HEK293 (cell line): ENCODE measurements around the gene CFAP45.

ENCODE experiments used
- CTCF ChIA-PET: fragments of 350-600 bp; formaldehyde crosslinking; extraction: SDS; loops from one replicate; lab custom pipeline; 2021; ENCODE audit warnings: antibody characterized with exemption; lab: Yijun Ruan, JAX
- POLR2A ChIA-PET: fragments of 300-600 bp; formaldehyde crosslinking; extraction: SDS; loops from one replicate; lab custom pipeline; 2020; ENCODE audit warnings: antibody characterized with exemption, inconsistent platforms; lab: Yijun Ruan, JAX
- H3K27ac ChIP-seq: fragments of 200-500 bp; sonication (Bioruptor generic); 2 replicates; pipeline ENCODE4 v1.5.1; 2014; ENCODE audit warnings: low read depth, low read length, control low read depth, inconsistent platforms; ENCODE audit errors: extremely low read depth
- H3K36me3 ChIP-seq, 2 experiments: fragments of 200-500 bp in 1 of 2; sonication (Bioruptor generic) in 1 of 2; 1 replicate in 1 of 2; 2 replicates in 1 of 2; pipeline ENCODE4 v1.5.1; 2014 to 2017; ENCODE audit warnings: inconsistent platforms in 2 of 2, low read length in 2 of 2; ENCODE audit not compliant: control insufficient read depth in 2 of 2, insufficient read depth in 1 of 2
- H3K4me1 ChIP-seq: fragments of 200-500 bp; sonication (Bioruptor generic); 2 replicates; pipeline ENCODE4 v1.5.1; 2014; ENCODE audit warnings: mild to moderate bottlenecking, low read length, inconsistent platforms; ENCODE audit not compliant: control insufficient read depth, insufficient read depth
- H3K4me3 ChIP-seq: 2 replicates; pipeline ENCODE4 v1.5.1; 2011; ENCODE audit warnings: low read depth, mild to moderate bottlenecking, control low read depth, low read length, moderate library complexity
- H3K9me3 ChIP-seq: fragments of 200-500 bp; sonication (Bioruptor generic); 2 replicates; pipeline ENCODE4 v1.5.1; 2014; ENCODE audit warnings: low read depth, low read length, inconsistent platforms; ENCODE audit not compliant: control insufficient read depth, insufficient read depth
- AEBP2 ChIP-seq: fragments of 450-650 bp; formaldehyde crosslinking; IDR thresholded peaks from 2 replicates; pipeline ENCODE4 v1.5.1; 2016; ENCODE audit warnings: missing biosample characterization, missing genetic modification characterization, borderline replicate concordance
- CTCF ChIP-seq: fragments of 450-650 bp; formaldehyde crosslinking; IDR thresholded peaks from 2 replicates; pipeline ENCODE4 v1.5.1; 2016; ENCODE audit warnings: missing biosample characterization, missing genetic modification characterization
- GLI2 ChIP-seq: fragments of 450-650 bp; formaldehyde crosslinking; IDR thresholded peaks from 2 replicates; pipeline ENCODE4; 2017; ENCODE audit warnings: missing biosample characterization, missing genetic modification characterization, low read depth, borderline replicate concordance
- HOXD13 ChIP-seq: sonication (generic); formaldehyde crosslinking; IDR thresholded peaks from 2 replicates; pipeline ENCODE4 v1.8.0; 2022; ENCODE audit warnings: missing genetic modification reagents, borderline replicate concordance
- ZBTB21 ChIP-seq: fragments of 450-650 bp; formaldehyde crosslinking; IDR thresholded peaks from 2 replicates; pipeline ENCODE4 v1.5.1; 2017; ENCODE audit warnings: missing biosample characterization, missing genetic modification characterization
- ZNF202 ChIP-seq: fragments of 450-650 bp; formaldehyde crosslinking; IDR thresholded peaks from 2 replicates; pipeline ENCODE4 v1.5.1; 2016; ENCODE audit warnings: missing biosample characterization, missing genetic modification characterization, borderline replicate concordance
- ZNF223 ChIP-seq: fragments of 450-650 bp; formaldehyde crosslinking; IDR thresholded peaks from 2 replicates; pipeline ENCODE4 v1.5.1; 2016; ENCODE audit warnings: missing biosample characterization, missing genetic modification characterization
- ZNF23 ChIP-seq: fragments of 450-650 bp; formaldehyde crosslinking; IDR thresholded peaks from 2 replicates; pipeline ENCODE4 v1.5.1; 2016; ENCODE audit warnings: missing biosample characterization, missing genetic modification characterization, borderline replicate concordance
- ZNF354C ChIP-seq: fragments of 450-650 bp; formaldehyde crosslinking; IDR thresholded peaks from 2 replicates; pipeline ENCODE4 v1.5.1; 2016; ENCODE audit warnings: missing biosample characterization, missing genetic modification characterization, low read depth, borderline replicate concordance
- ZNF510 ChIP-seq: fragments of 450-650 bp; formaldehyde crosslinking; IDR thresholded peaks from 2 replicates; pipeline ENCODE4 v1.5.1; 2018; ENCODE audit warnings: mild to moderate bottlenecking, missing genetic modification characterization, missing biosample characterization; ENCODE audit not compliant: insufficient replicate concordance
- ZNF521 ChIP-seq: fragments of 450-650 bp; formaldehyde crosslinking; IDR thresholded peaks from 2 replicates; pipeline ENCODE4 v1.5.1; 2017; ENCODE audit warnings: missing biosample characterization, mild to moderate bottlenecking, missing genetic modification characterization
- ZNF530 ChIP-seq: fragments of 450-650 bp; formaldehyde crosslinking; IDR thresholded peaks from 2 replicates; pipeline ENCODE4 v1.5.1; 2016; ENCODE audit warnings: low read depth, missing biosample characterization, missing genetic modification characterization
- ZNF560 ChIP-seq: fragments of 450-650 bp; formaldehyde crosslinking; IDR thresholded peaks from 2 replicates; pipeline ENCODE4 v1.5.1; 2017; ENCODE audit warnings: missing biosample characterization, missing genetic modification characterization, borderline replicate concordance
- ZNF768 ChIP-seq: fragments of 450-650 bp; formaldehyde crosslinking; IDR thresholded peaks from 2 replicates; pipeline ENCODE4 v1.5.1; 2018; ENCODE audit warnings: missing biosample characterization, mild to moderate bottlenecking, missing genetic modification characterization
- ZSCAN23 ChIP-seq: fragments of 450-650 bp; formaldehyde crosslinking; IDR thresholded peaks from 2 replicates; pipeline ENCODE4 v1.5.1; 2016; ENCODE audit warnings: missing biosample characterization, missing genetic modification characterization
- TF ChIP-seq, protein P1 (sequence below): fragments of 450-650 bp; formaldehyde crosslinking; IDR thresholded peaks from 2 replicates; pipeline ENCODE4 v1.5.1; 2016; ENCODE audit warnings: missing biosample characterization, missing genetic modification characterization

CFAP45 gene

GRCh38 chr1:159830722-159831121, 69.2 kb downstream of the CFAP45 start (continued):
- TF ChIP-seq AEBP2 (tag by site-specific recombination) (no peak), ZNF23 (tag by site-specific recombination) (no peak)

DNA sequence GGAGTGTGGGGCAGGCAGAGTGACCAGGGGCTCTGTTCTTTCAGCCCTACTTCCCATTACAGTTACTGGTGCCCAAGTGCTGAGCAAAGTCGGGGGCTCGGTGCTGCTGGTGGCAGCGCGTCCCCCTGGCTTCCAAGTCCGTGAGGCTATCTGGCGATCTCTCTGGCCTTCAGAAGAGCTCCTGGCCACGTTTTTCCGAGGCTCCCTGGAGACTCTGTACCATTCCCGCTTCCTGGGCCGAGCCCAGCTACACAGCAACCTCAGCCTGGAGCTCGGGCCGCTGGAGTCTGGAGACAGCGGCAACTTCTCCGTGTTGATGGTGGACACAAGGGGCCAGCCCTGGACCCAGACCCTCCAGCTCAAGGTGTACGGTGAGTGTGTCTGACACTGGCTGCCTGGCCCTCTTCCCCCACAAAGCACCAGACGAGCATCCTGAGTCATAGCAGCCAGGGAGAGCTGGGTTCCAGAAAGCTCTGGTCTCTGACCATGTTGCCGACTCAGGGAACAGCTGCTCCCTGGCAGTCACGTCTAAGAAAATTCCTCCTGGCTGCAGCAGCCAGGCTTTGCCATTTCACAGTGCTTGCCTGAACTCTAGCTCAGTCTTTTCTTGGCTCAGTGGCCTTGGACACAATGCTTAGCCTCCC, 70.0 kb downstream of the CFAP45 start:
- H3K9me3 ChIP-seq = no peaks in the 10 kb centered on the region
- POLR2A ChIA-PET = no interaction called here
- no peak for TF ChIP-seq ZNF530 (tag by site-specific recombination)
- TF ChIP-seq ZBTB21 = no peak
- TF ChIP-seq, protein P1, sequence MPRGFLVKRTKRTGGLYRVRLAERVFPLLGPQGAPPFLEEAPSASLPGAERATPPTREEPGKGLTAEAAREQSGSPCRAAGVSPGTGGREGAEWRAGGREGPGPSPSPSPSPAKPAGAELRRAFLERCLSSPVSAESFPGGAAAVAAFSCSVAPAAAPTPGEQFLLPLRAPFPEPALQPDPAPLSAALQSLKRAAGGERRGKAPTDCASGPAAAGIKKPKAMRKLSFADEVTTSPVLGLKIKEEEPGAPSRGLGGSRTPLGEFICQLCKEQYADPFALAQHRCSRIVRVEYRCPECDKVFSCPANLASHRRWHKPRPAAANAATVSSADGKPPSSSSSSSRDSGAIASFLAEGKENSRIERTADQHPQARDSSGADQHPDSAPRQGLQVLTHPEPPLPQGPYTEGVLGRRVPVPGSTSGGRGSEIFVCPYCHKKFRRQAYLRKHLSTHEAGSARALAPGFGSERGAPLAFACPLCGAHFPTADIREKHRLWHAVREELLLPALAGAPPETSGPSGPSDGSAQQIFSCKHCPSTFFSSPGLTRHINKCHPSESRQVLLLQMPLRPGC (tag by site-specific recombination) = no peak
- no peak for TF ChIP-seq ZNF560 (tag by site-specific recombination)
- no peak for TF ChIP-seq ZNF510 (tag by site-specific recombination)
- no peak for TF ChIP-seq ZNF202 (tag by site-specific recombination)
- no peak for TF ChIP-seq ZNF768 (tag by site-specific recombination)
- TF ChIP-seq HOXD13 (CRISPR knock-in tag) = no peak
- no peak for TF ChIP-seq ZNF354C
- TF ChIP-seq GLI2 = no peak
- no peak for TF ChIP-seq ZSCAN23
- TF ChIP-seq ZNF223 = no peak
- TF ChIP-seq ZNF521 (tag by site-specific recombination) = no peak
- TF ChIP-seq, all 188 proteins: peak for 0
- no peak overlapping the region for H3K4me3 ChIP-seq
- CTCF ChIA-PET = interaction anchor here (0.5 to 4.1 kb wide), 13 partner anchors 8 to 1862 kb away, joined by 3 to 24 read pairs (median 3); no protein-coding TSS in a partner anchor
- H3K36me3 ChIP-seq = no peaks in the 10 kb centered on the region
- H3K4me1 ChIP-seq = no peaks in the 10 kb centered on the region
- H3K27ac ChIP-seq = no peak overlapping the region

GRCh38 chr1:159829273-159829634, 70.7 kb downstream of the CFAP45 start:
- Histone ChIP-seq H3K4me3 (no peak overlapping the region), H3K36me3 (no peaks in the 10 kb centered on the region), H3K4me1 (no peaks in the 10 kb centered on the region), H3K9me3 (no peaks in the 10 kb centered on the region), H3K27ac (no peak overlapping the region)
- ChIA-PET POLR2A (no interaction called here), CTCF (interaction anchor here (0.6 to 4.1 kb wide), 8 partner anchors 9 to 791 kb away, joined by 3 to 24 read pairs (median 3); no protein-coding TSS in a partner anchor)
- TF ChIP-seq CTCF (tag by site-specific recombination) = peak; percentile 68
- TF ChIP-seq ZNF530 (tag by site-specific recombination) = no peak
